D721Med (cell line): Measurements from ENCODE around the gene MSN.

Experiments
- DNase-seq: peaks from one replicate; pipeline ENCODE4 v3.0.0; 2011; ENCODE audit warnings: low spot score; ENCODE audit not compliant: insufficient read length
- FAIRE-seq: peaks from 2 replicates; lab custom pipeline; 2011; peaks lifted over from hg19 to GRCh38; lab: Jason Lieb, UNC
- CTCF ChIP-seq: IDR thresholded peaks from 2 replicates; pipeline ENCODE4 v1.5.1; 2012; ENCODE audit warnings: mild to moderate bottlenecking, control low read depth; ENCODE audit not compliant: insufficient read depth; ENCODE audit errors: missing control alignments

Gene MSN

GRCh38 chrX:65674204-65674893 is 6.9 kb downstream of the MSN start:
- FAIRE-seq: no peak
- no peak for DNase-seq
- no peak for TF ChIP-seq CTCF

- no peak for TF ChIP-seq CTCF
- no peak for FAIRE-seq
- DNase-seq: no peak
Observed at GRCh38 chrX:65677954-65678469, 10.6 kb downstream of the MSN start.

- FAIRE-seq: no peak
- no peak for DNase-seq
Observed at GRCh38 chrX:65679071-65679540, 11.7 kb downstream of the MSN start.

GRCh38 chrX:65681810-65682209 is 14.4 kb downstream of the MSN start:
- DNase-seq (no peak), FAIRE-seq (no peak)
- TF ChIP-seq CTCF: no peak

More at GRCh38 chrX:65679071-65679540, 11.7 kb downstream of the MSN start:
- TF ChIP-seq CTCF: no peak

- no peak for FAIRE-seq
- DNase-seq: no peak
- no peak for TF ChIP-seq CTCF
Observed at GRCh38 chrX:65685112-65685511, 17.7 kb downstream of the MSN start.

GRCh38 chrX:65686236-65686635 is 18.8 kb downstream of the MSN start:
- no peak for DNase-seq
- no peak for TF ChIP-seq CTCF
- FAIRE-seq: no peak

- DNase-seq: no peak
- FAIRE-seq: no peak
- TF ChIP-seq CTCF: no peak
Observed at GRCh38 chrX:65687367-65687766, 19.9 kb downstream of the MSN start.
